H1 (cell line): ENCODE measurements around the gene LAIR1. TPM values are rescaled to one million over a fixed set of nuclear protein-coding genes. Genes with fewer than 3 reads are reported as not detected.

Source experiments
- CTCF ChIA-PET: fragments of 300-600 bp; sonication (Branson Sonifier 250); formaldehyde crosslinking; loops from one replicate; lab custom pipeline; 2021; ENCODE audit not compliant: partially characterized antibody; lab: Charles Lee
- POLR2A ChIA-PET: fragments of 300-600 bp; sonication (Branson Sonifier 250); formaldehyde crosslinking; loops from one replicate; lab custom pipeline; 2021; ENCODE audit warnings: inconsistent platforms; ENCODE audit not compliant: partially characterized antibody; lab: Charles Lee
- DNase-seq, 2 experiments: peaks; one replicate each; pipeline versions ENCODE4 v3.0.0 to v3.0.0-alpha.2; 2010 to 2022; ENCODE audit warnings: low spot score in 2 of 2, low read depth in 1 of 2, mixed read lengths in 1 of 2
- FAIRE-seq: peaks from 2 replicates; lab custom pipeline; 2011; peaks lifted over from hg19 to GRCh38; lab: Jason Lieb, UNC
- H2AFZ ChIP-seq: 2 replicates; pipeline ENCODE4 v1.8.1; 2012; ENCODE audit warnings: low read length, inconsistent platforms
- H2AK5ac ChIP-seq: 2 replicates; pipeline ENCODE4 v1.6.1; 2013; ENCODE audit warnings: low read depth, low read length
- H2BK120ac ChIP-seq: replicated peaks from 2 replicates; pipeline ENCODE3; 2013; ENCODE audit warnings: low read depth, low read length, inconsistent platforms
- H2BK12ac ChIP-seq: 2 replicates; pipeline ENCODE4 v1.6.1; 2013; ENCODE audit warnings: low read depth, low read length
- H2BK15ac ChIP-seq: 2 replicates; pipeline ENCODE4 v1.6.1; 2013; ENCODE audit warnings: low read length
- H2BK20ac ChIP-seq: 2 replicates; pipeline ENCODE4 v1.6.1; 2013; ENCODE audit warnings: low read length
- H2BK5ac ChIP-seq: 2 replicates; pipeline ENCODE4 v1.6.1; 2013; ENCODE audit warnings: low read depth, low read length
- H3K14ac ChIP-seq: 2 replicates; pipeline ENCODE4 v1.6.1; 2013; ENCODE audit warnings: inconsistent platforms; ENCODE audit not compliant: insufficient read length
- H3K18ac ChIP-seq: 2 replicates; pipeline ENCODE4 v1.6.1; 2013; ENCODE audit warnings: low read length; ENCODE audit errors: extremely low read depth
- H3K23ac ChIP-seq: 2 replicates; pipeline ENCODE4 v1.6.1; 2013; ENCODE audit warnings: inconsistent platforms; ENCODE audit not compliant: insufficient read length
- H3K23me2 ChIP-seq: 2 replicates; pipeline ENCODE4 v1.6.1; 2013; ENCODE audit warnings: low read depth, low read length
- H3K27ac ChIP-seq: 2 replicates; pipeline ENCODE4 v1.6.1; 2011; ENCODE audit warnings: low read depth, low read length, inconsistent platforms
- H3K27me3 ChIP-seq, 4 experiments: replicated peaks in 1 of 4; 1 replicate in 1 of 4; 2 replicates in 3 of 4; pipeline versions ENCODE4 v1.6.1 to v1.8.1; 2011 to 2013; ENCODE audit warnings: low read length in 3 of 4, mild to moderate bottlenecking in 3 of 4, inconsistent platforms in 2 of 4, mixed read lengths in 2 of 4, moderate library complexity in 1 of 4; ENCODE audit not compliant: control insufficient read depth in 3 of 4, insufficient read depth in 3 of 4; ENCODE audit errors: extremely low read depth in 1 of 4
- H3K36me3 ChIP-seq, 4 experiments: 2 replicates each; pipeline versions ENCODE4 v1.6.1 to v1.8.1; 2011 to 2013; ENCODE audit warnings: mild to moderate bottlenecking in 4 of 4, low read length in 3 of 4, moderate library complexity in 2 of 4, control low read depth in 1 of 4, inconsistent platforms in 1 of 4; ENCODE audit not compliant: insufficient read depth in 4 of 4, control insufficient read depth in 2 of 4
- H3K4ac ChIP-seq: replicated peaks from 2 replicates; pipeline ENCODE3; 2013; ENCODE audit warnings: low read length, low read depth, mixed read lengths, inconsistent platforms; ENCODE audit not compliant: insufficient read length
- H3K4me1 ChIP-seq, 4 experiments: replicated peaks in 1 of 4; 1 replicate in 1 of 4; 2 replicates in 3 of 4; pipeline versions ENCODE4 v1.6.1 to v1.8.1; 2011 to 2013; ENCODE audit warnings: low read length in 3 of 4, inconsistent platforms in 2 of 4, mixed read lengths in 1 of 4; ENCODE audit not compliant: insufficient read depth in 4 of 4, control insufficient read depth in 3 of 4
- H3K4me2 ChIP-seq, 2 experiments: 2 replicates each; pipeline versions ENCODE4 v1.6.1 to v1.8.1; 2011 to 2013; ENCODE audit warnings: low read depth in 2 of 2, low read length in 2 of 2, control low read depth in 1 of 2, inconsistent platforms in 1 of 2, mild to moderate bottlenecking in 1 of 2; ENCODE audit not compliant: insufficient read depth in 1 of 2
- H3K4me3 ChIP-seq, 4 experiments: fragments of 200-600, 300-600 bp in 1 of 4; sonication (generic), shearing (Covaris generic), sonication (Bioruptor Twin) in 1 of 4; 2 replicates each; pipeline versions ENCODE4 v1.5.1 to v1.8.1; 2011 to 2016; ENCODE audit warnings: low read length in 4 of 4, low read depth in 3 of 4, control low read depth in 2 of 4, inconsistent platforms in 2 of 4, mild to moderate bottlenecking in 2 of 4, mixed read lengths in 1 of 4, moderate library complexity in 1 of 4; ENCODE audit not compliant: insufficient read depth in 2 of 4; ENCODE audit errors: extremely low read depth in 1 of 4
- H3K56ac ChIP-seq: replicated peaks from 2 replicates; pipeline ENCODE3; 2013; ENCODE audit warnings: low read depth, mild to moderate bottlenecking, mixed read lengths, low read length, inconsistent platforms; ENCODE audit not compliant: insufficient read length
- H3K79me1 ChIP-seq: 2 replicates; pipeline ENCODE4 v1.6.1; 2013; ENCODE audit warnings: low read depth, low read length, control low read depth
- H3K79me2 ChIP-seq, 2 experiments: 2 replicates each; pipeline versions ENCODE4 v1.6.1 to v1.8.1; 2012 to 2013; ENCODE audit warnings: low read length in 2 of 2, mild to moderate bottlenecking in 2 of 2, inconsistent platforms in 1 of 2; ENCODE audit not compliant: insufficient read depth in 2 of 2, control insufficient read depth in 1 of 2
- H3K9ac ChIP-seq, 4 experiments: replicated peaks in 1 of 4; 1 replicate in 1 of 4; 2 replicates in 3 of 4; pipeline versions ENCODE4 v1.6.1 to v1.8.1; 2011 to 2013; ENCODE audit warnings: low read depth in 3 of 4, low read length in 3 of 4, control low read depth in 2 of 4, mild to moderate bottlenecking in 2 of 4, moderate library complexity in 2 of 4, inconsistent platforms in 1 of 4; ENCODE audit errors: extremely low read depth in 1 of 4
- H3K9me3 ChIP-seq, 2 experiments: 2 replicates each; pipeline versions ENCODE4 v1.6.1 to v1.8.1; 2012 to 2013; ENCODE audit warnings: mild to moderate bottlenecking in 2 of 2, moderate library complexity in 2 of 2, control low read depth in 1 of 2, inconsistent platforms in 1 of 2, low read depth in 1 of 2, low read length in 1 of 2, mixed read lengths in 1 of 2; ENCODE audit not compliant: insufficient read depth in 2 of 2
- H4K20me1 ChIP-seq, 2 experiments: replicated peaks in 1 of 2; 2 replicates each; pipeline versions ENCODE3 to v1.8.1; 2011 to 2013; ENCODE audit warnings: inconsistent platforms in 2 of 2, low read length in 2 of 2, mild to moderate bottlenecking in 1 of 2; ENCODE audit not compliant: insufficient read depth in 2 of 2, control insufficient read depth in 1 of 2
- H4K5ac ChIP-seq: 2 replicates; pipeline ENCODE4 v1.6.1; 2013; ENCODE audit warnings: low read length, low read depth, mixed read lengths, inconsistent platforms; ENCODE audit not compliant: insufficient read length
- H4K8ac ChIP-seq: 2 replicates; pipeline ENCODE4 v1.8.0; 2013; ENCODE audit warnings: mild to moderate bottlenecking, moderate library complexity, low read length, inconsistent platforms; ENCODE audit not compliant: insufficient read depth; ENCODE audit errors: extremely low read depth
- H4K91ac ChIP-seq: replicated peaks from 2 replicates; pipeline ENCODE3; 2013; ENCODE audit warnings: low read length, mixed read lengths, inconsistent platforms; ENCODE audit not compliant: insufficient read length
- BACH1 ChIP-seq: IDR thresholded peaks from 2 replicates; pipeline ENCODE4 v1.6.1; 2012; ENCODE audit warnings: low read length, improper control_type of control experiment
- BCL11A ChIP-seq, 2 experiments: IDR thresholded peaks; one replicate each; pipeline ENCODE4 v1.6.1; 2011; ENCODE audit warnings: low read depth in 2 of 2, low read length in 2 of 2, mild to moderate bottlenecking in 2 of 2
- CEBPB ChIP-seq: IDR thresholded peaks from 2 replicates; pipeline ENCODE4 v1.6.1; 2012; ENCODE audit warnings: low read depth, low read length
- JUND ChIP-seq: IDR thresholded peaks from 2 replicates; pipeline ENCODE4 v1.6.1; 2011; ENCODE audit warnings: mild to moderate bottlenecking, improper control_type of control experiment, low read length
- KDM5A ChIP-seq: fragments of 200-600 bp; IDR thresholded peaks from 2 replicates; pipeline ENCODE4 v1.7.1; 2012; ENCODE audit warnings: mild to moderate bottlenecking, low read length, inconsistent platforms, mixed read lengths
- NANOG ChIP-seq: IDR thresholded peaks from 2 replicates; pipeline ENCODE4 v1.6.1; 2011; ENCODE audit warnings: low read length, low read depth, mild to moderate bottlenecking, inconsistent platforms; ENCODE audit not compliant: insufficient read depth, poor library complexity, severe bottlenecking
- PHF8 ChIP-seq: fragments of 200-600 bp; sonication (generic); conservative IDR thresholded peaks from 2 replicates; pipeline ENCODE4 v1.7.1; 2012; ENCODE audit warnings: low read depth, mild to moderate bottlenecking, inconsistent platforms, low read length, moderate library complexity
- POLR2A ChIP-seq, 2 experiments: IDR thresholded peaks; 1 replicate in 1 of 2; 2 replicates in 1 of 2; pipeline ENCODE4 v1.6.1; 2011; ENCODE audit warnings: low read depth in 2 of 2, low read length in 2 of 2, mild to moderate bottlenecking in 2 of 2; ENCODE audit errors: control extremely low read depth in 1 of 2
- SIRT6 ChIP-seq: IDR thresholded peaks from one replicate; pipeline ENCODE4 v1.7.1; 2012; ENCODE audit warnings: low read length, inconsistent platforms
- SIX5 ChIP-seq: IDR thresholded peaks from 2 replicates; pipeline ENCODE4 v1.6.1; 2011; ENCODE audit warnings: mild to moderate bottlenecking, low read depth, low read length
- SP1 ChIP-seq: IDR thresholded peaks from 2 replicates; pipeline ENCODE4 v1.6.1; 2011; ENCODE audit warnings: low read depth, low read length
- SP2 ChIP-seq: IDR thresholded peaks from 2 replicates; pipeline ENCODE4 v1.6.1; 2012; ENCODE audit warnings: mild to moderate bottlenecking, low read length, inconsistent platforms
- WGBS, 2 experiments: shearing (Covaris generic) in 1 of 2; methylation state at CpG; one replicate each; pipeline versions ENCODE4 v1.1.6 to v1.1.7; 2013 to 2015; ENCODE audit warnings: low lambda C conversion rate in 2 of 2, mixed read lengths in 2 of 2, inconsistent platforms in 1 of 2, low coverage in 1 of 2, missing lambda C conversion rate in 1 of 2; ENCODE audit not compliant: insufficient replicate concordance in 2 of 2, insufficient coverage in 1 of 2, insufficient read length in 1 of 2; ENCODE audit errors: extremely low coverage in 1 of 2, missing lambda C conversion rate in 1 of 2; 5-methylcytosine and 5-hydroxymethylcytosine counted together
- polyA plus RNA-seq, 7 experiments: library from polyadenylated mRNA; depleted of rRNA in 3 of 7; stranded (reverse) in 5 of 7; unstranded in 2 of 7; fragments of >200 nt in 5 of 7; fragments of 200-250 nt in 2 of 7; gene quantifications; 1 replicate in 5 of 7; 2 replicates in 1 of 7; 4 replicates in 1 of 7; pipeline versions ENCODE4 v1.2.1 to v1.2.3, GENCODE V29; 2011 to 2013; ENCODE audit warnings: missing spikeins in 2 of 7, mixed read lengths in 2 of 7
- total RNA-seq: library from RNA; stranded (reverse); fragmentation: NEBNext Ultra II Directional; extraction: Animal tissue kit (Norgen Biotek cat#: 25700); gene quantifications from 2 replicates; pipeline ENCODE4 v1.2.1, GENCODE V29; 2021
- TF ChIP-seq, protein P1 (sequence below): IDR thresholded peaks from 2 replicates; pipeline ENCODE4 v1.6.1; 2012; ENCODE audit warnings: low read length, inconsistent platforms

LAIR1 gene
- total and polyA plus RNA-seq, 2 of the 8 experiments (the other 6 are each of a cell fraction or from before 2014, with no cell fraction given), result 0.18 TPM; not detected in 1

DNA sequence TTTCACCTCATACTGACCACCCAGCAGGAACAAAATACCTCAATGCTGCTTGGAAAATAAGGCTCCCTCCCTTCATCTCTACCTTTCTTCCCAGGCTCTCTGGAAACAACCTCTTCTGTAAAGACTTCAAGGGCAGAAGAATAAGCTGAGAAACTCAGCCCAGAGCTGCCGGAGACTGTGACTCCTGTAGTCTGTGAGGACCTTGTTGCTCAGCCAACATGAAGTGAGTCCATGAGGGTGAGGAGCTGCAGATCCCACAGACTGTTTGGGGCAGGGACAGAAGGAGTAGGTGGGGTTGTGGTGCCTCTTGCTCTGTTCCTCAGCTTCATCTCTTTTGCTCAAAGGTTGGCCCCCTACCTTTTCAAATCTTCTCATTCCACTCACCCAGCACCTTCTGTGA is 59.6 kb downstream of the LAIR1 start:
- Histone ChIP-seq H2BK20ac (no peak overlapping the region), H3K27ac (no peak overlapping the region), H3K4ac (no peak overlapping the region), H3K36me3 (no peaks in the 10 kb centered on the region), H3K9ac (no peak overlapping the region), H4K5ac (no peak overlapping the region), H2BK12ac (no peak overlapping the region), H3K9me3 (no peaks in the 10 kb centered on the region; a peak in 1 of 4 replicates), H3K4me1 (no peaks in the 10 kb centered on the region), H4K20me1 (no peaks in the 10 kb centered on the region), H2BK5ac (no peak overlapping the region), H3K23ac (no peak overlapping the region), H3K4me2 (no peak overlapping the region), H2BK15ac (no peak overlapping the region), H2AK5ac (no peak overlapping the region), H3K27me3 (no peaks in the 10 kb centered on the region), H3K4me3 (no peak overlapping the region), H4K8ac (no peak overlapping the region), H2AFZ (no peak overlapping the region), H4K91ac (no peak overlapping the region), H3K14ac (no peak overlapping the region), H2BK120ac (no peak overlapping the region), H3K56ac (no peak overlapping the region), H3K79me1 (no peaks in the 10 kb centered on the region), H3K18ac (no peak overlapping the region), H3K79me2 (no peaks in the 10 kb centered on the region), H3K23me2 (no peaks in the 10 kb centered on the region)
- FAIRE-seq (no peak), DNase-seq (no peak)
- WGBS, 2 experiments, result 85% methylated on average over 1 of the region's 1 CpG; no CpG with 5 or more reads in 1 of the 2 experiments
- POLR2A ChIA-PET, result no interaction called here
- CTCF ChIA-PET, result interaction anchor here (0.8 to 1.9 kb wide), 2 partner anchors 86 to 87 kb away, joined by 3 to 5 read pairs; no protein-coding TSS in a partner anchor
- TF ChIP-seq JUND, result no peak
- TF ChIP-seq CEBPB, result no peak
- no peak for TF ChIP-seq SIRT6
- no peak for TF ChIP-seq PHF8
- no peak for TF ChIP-seq SP2
- no peak for TF ChIP-seq SP1
- TF ChIP-seq POLR2A (IDR thresholded peaks at IDR 0.05; ENCODE audit: control extremely low read depth in 1 of 2, low read depth in 2 of 2, low read length in 2 of 2), result no peak
- TF ChIP-seq KDM5A, result no peak
- TF ChIP-seq, protein P1, sequence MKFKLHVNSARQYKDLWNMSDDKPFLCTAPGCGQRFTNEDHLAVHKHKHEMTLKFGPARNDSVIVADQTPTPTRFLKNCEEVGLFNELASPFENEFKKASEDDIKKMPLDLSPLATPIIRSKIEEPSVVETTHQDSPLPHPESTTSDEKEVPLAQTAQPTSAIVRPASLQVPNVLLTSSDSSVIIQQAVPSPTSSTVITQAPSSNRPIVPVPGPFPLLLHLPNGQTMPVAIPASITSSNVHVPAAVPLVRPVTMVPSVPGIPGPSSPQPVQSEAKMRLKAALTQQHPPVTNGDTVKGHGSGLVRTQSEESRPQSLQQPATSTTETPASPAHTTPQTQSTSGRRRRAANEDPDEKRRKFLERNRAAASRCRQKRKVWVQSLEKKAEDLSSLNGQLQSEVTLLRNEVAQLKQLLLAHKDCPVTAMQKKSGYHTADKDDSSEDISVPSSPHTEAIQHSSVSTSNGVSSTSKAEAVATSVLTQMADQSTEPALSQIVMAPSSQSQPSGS, result no peak
- TF ChIP-seq BCL11A (IDR thresholded peaks at IDR 0.05; ENCODE audit: low read depth in 2 of 2, low read length in 2 of 2), result no peak
- TF ChIP-seq BACH1, result no peak
- no peak for TF ChIP-seq NANOG
- TF ChIP-seq SIX5, result no peak
